ENCODE data around the gene YY2.

Gene YY2

DNA sequence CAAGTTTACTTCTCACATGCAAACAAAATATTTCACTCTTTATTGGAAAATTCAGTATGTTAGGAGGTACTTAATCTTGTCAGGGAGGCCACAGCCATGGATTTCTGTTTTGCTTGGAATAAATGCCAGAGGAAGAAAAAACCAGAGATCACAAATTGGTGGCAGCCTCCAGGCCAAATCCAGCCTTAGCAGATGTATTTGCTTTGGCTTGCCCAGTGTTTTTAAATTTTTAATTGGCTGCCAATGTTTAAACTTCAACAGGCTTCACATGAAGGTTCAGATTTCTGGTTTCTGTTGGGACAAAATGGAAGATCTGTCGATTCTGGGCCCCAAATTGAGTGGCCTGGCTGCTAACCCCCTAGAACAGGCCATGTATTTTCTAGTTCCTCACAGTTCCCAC is 19.2 kb downstream of the YY2 start:
- no peak for DNase-seq (ENCODE audit: low spot score)

GRCh38 chrX:21881881-21882574 is 26.2 kb downstream of the YY2 start:
- no peak for DNase-seq (ENCODE audit: low spot score)

DNA sequence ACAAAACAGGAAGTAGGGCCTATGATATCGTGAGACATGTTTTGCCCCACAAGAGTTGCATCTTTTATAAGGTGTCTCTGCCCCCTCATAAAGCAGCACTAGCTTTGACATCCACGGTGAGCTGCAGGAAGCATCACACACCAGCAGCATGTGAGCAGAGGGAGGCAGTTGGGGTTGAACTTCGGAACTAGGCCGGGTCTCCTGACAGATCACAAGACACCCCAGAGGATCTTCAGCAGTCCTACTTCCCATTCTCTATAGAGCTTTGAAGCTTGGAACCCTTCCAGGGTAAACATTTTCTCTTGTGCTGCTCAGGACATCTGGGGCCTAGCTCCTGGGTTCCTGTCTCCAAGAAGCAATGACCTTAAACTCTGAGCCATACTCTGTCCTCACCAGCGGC is 27.5 kb downstream of the YY2 start:
- DNase-seq (ENCODE audit: low spot score) = no peak

DNA sequence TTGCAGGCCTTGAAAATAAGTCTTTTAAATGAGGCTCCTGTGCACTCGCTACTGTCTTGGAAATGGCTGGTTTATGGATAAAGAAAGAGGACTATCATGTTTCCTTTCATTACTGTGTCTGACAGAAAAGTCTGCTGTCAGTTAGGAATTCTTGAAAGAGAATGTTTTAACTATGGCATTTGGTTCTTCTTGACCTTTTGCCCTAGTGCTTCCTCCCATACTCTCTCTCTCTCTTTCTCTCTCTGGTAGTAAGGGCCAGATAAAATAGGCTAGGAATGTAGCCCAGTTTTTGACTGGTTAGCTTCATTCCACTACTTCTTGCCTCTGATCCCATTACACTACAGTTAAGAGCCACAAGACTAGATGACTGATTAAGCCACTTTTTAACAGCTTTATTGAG is 29.8 kb downstream of the YY2 start:
- DNase-seq (ENCODE audit: low spot score) = no peak

GRCh38 chrX:21905313-21905712 is 49.5 kb downstream of the YY2 start:
- DNase-seq (ENCODE audit: low spot score) = no peak

DNA sequence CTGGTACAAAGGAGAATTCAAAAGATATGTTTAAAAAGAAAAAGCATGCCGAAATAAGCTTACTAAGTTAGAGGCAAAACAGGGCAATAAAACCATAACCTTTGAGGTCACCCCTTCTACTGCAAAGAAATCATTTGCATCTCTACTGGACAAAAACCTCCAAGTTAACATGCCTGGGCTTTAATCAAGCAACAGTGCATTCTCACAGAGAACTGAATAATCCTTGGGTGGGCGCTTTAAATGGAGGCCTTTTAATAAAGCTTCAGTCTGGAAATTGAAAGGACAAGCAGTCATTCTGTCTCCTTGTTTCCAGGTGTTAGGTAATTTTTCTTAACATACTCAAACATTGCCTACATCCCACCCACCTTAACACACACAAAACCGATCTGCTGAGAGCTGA is 50.2 kb downstream of the YY2 start:
- no peak for DNase-seq (ENCODE audit: low spot score)

DNA sequence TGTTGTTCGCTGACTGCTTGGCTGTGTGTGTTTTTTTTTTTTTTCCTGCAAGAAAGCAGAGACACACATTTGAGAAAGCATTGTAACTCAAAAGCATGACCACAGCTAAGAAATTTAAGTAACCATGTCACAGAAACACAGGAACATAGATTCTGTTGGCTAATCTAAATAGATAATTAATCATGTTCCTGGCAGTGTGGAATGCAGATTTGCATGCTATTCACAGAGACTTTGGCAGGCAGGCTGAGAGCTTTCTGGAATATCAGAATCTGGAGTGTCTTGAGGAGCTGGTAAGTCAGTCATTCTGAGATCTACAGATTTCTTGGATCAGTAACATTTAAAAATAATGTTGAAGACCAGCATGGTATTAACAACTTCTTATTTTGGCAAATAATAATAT is 51.5 kb downstream of the YY2 start:
- no peak for DNase-seq (ENCODE audit: low spot score)
